Ovary (tissue), 3 donors: ENCODE data around the gene VWA5B1.

ENCODE experiments used
- EP300 ChIP-seq: sonication (generic); formaldehyde crosslinking; IDR thresholded peaks from one replicate; pipeline ENCODE4 v1.6.1; 2017; ENCODE audit warnings: antibody characterized with exemption
- POLR2A ChIP-seq: fragments of 450-650 bp; IDR thresholded peaks from one replicate; pipeline ENCODE4 v1.6.1; 2017; ENCODE audit warnings: antibody characterized with exemption, mild to moderate bottlenecking, moderate library complexity
- TF ChIP-seq, protein P1 (sequence below), 3 donors: fragments of 450-650 bp in 2 of 3; fragments of 200-600 bp in 1 of 3; IDR thresholded peaks; one replicate each; pipeline versions ENCODE4 v1.5.1 to v1.8.0; 2016 to 2022; ENCODE audit warnings: antibody characterized with exemption in 3 of 3, mild to moderate bottlenecking in 1 of 3
- donor health status: DM: no; HTN: no; CAD: no.

DNA sequence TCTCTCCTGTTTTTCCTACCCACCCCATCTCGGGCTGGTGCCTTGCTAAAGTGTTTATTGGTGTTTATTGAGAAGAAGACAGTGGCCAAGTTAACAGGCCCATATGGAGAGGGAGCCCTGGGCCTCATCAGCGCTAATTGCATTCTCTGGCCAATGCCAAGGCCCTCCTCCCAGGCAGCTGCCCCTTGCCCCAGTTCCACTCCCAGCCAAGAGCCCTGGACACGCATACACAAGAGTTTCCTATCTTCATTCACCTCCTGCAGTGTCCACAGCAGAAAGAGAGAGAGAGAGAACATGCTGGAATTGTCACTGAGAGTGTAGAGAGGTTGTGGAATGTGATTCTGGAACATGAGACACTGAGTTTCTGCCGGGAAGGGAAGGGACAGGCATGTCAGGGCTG is 25.4 kb upstream of the VWA5B1 start:
- TF ChIP-seq, protein P1, sequence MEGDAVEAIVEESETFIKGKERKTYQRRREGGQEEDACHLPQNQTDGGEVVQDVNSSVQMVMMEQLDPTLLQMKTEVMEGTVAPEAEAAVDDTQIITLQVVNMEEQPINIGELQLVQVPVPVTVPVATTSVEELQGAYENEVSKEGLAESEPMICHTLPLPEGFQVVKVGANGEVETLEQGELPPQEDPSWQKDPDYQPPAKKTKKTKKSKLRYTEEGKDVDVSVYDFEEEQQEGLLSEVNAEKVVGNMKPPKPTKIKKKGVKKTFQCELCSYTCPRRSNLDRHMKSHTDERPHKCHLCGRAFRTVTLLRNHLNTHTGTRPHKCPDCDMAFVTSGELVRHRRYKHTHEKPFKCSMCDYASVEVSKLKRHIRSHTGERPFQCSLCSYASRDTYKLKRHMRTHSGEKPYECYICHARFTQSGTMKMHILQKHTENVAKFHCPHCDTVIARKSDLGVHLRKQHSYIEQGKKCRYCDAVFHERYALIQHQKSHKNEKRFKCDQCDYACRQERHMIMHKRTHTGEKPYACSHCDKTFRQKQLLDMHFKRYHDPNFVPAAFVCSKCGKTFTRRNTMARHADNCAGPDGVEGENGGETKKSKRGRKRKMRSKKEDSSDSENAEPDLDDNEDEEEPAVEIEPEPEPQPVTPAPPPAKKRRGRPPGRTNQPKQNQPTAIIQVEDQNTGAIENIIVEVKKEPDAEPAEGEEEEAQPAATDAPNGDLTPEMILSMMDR (IDR thresholded peaks at IDR 0.05): no peak
- TF ChIP-seq POLR2A (no peak), EP300 (no peak)
